ENCODE measurements around the gene C1orf53. TPM values are rescaled to one million over a fixed set of nuclear protein-coding genes. Genes with fewer than 3 reads are reported as not detected.
"Not testable (repeated sequence)": the region's sequence is repeated elsewhere in the genome, so short reads cannot be mapped to it uniquely, and the experiment has no call there.

C1orf53 gene
- total RNA-seq, 1 donor, result not detected

GRCh38 chr1:197920067-197920396 is 17.6 kb downstream of the C1orf53 start:
- no peak for DNase-seq (ENCODE audit: low read depth in 2 of 3, low spot score in 2 of 3)

- DNase-seq (ENCODE audit: low read depth in 2 of 3, low spot score in 2 of 3), result no peak
Observed at GRCh38 chr1:197920414-197921117, 18.1 kb downstream of the C1orf53 start.

GRCh38 chr1:197921235-197922069 is 19.0 kb downstream of the C1orf53 start:
- DNase-seq (ENCODE audit: low read depth in 2 of 3, low spot score in 2 of 3), result no peak

GRCh38 chr1:197922070-197922390 is 19.6 kb downstream of the C1orf53 start:
- no peak for DNase-seq (ENCODE audit: low read depth in 2 of 3, low spot score in 2 of 3)

- no peak for DNase-seq (ENCODE audit: low read depth in 2 of 3, low spot score in 2 of 3)
Observed at GRCh38 chr1:197923038-197923437, 20.6 kb downstream of the C1orf53 start.

- peak in 1 of 3 donors; percentile 76 for DNase-seq (ENCODE audit: low read depth in 2 of 3, low spot score in 2 of 3)
Observed at GRCh38 chr1:197924516-197925123, 22.2 kb downstream of the C1orf53 start.

- DNase-seq (ENCODE audit: low read depth in 2 of 3, low spot score in 2 of 3), result no peak
Observed at GRCh38 chr1:197927908-197928665, 25.7 kb downstream of the C1orf53 start.

- no peak for DNase-seq (ENCODE audit: low read depth in 2 of 3, low spot score in 2 of 3)
Observed at GRCh38 chr1:197928849-197929336, 26.5 kb downstream of the C1orf53 start.

GRCh38 chr1:197933016-197933415 is 30.6 kb downstream of the C1orf53 start:
- no peak for DNase-seq (ENCODE audit: low read depth in 2 of 3, low spot score in 2 of 3)

GRCh38 chr1:197933647-197934046 is 31.2 kb downstream of the C1orf53 start:
- no peak for DNase-seq (ENCODE audit: low read depth in 2 of 3, low spot score in 2 of 3)

GRCh38 chr1:197937381-197937780 is 35.0 kb downstream of the C1orf53 start:
- DNase-seq (ENCODE audit: low read depth in 2 of 3, low spot score in 2 of 3), result no peak

GRCh38 chr1:197937892-197938291 is 35.5 kb downstream of the C1orf53 start:
- no peak for DNase-seq (ENCODE audit: low read depth in 2 of 3, low spot score in 2 of 3)

- DNase-seq (ENCODE audit: low read depth in 2 of 3, low spot score in 2 of 3), result not testable (repeated sequence)
Observed at GRCh38 chr1:197939159-197939980, 36.9 kb downstream of the C1orf53 start.

GRCh38 chr1:197942042-197942441 is 39.6 kb downstream of the C1orf53 start:
- no peak for DNase-seq (ENCODE audit: low read depth in 2 of 3, low spot score in 2 of 3)

- no peak for DNase-seq (ENCODE audit: low read depth in 2 of 3, low spot score in 2 of 3)
Observed at GRCh38 chr1:197944485-197944884, 42.1 kb downstream of the C1orf53 start.

- peak in 1 of 3 donors; percentile 53 for DNase-seq (ENCODE audit: low read depth in 2 of 3, low spot score in 2 of 3)
Observed at GRCh38 chr1:197948926-197949899, 46.8 kb downstream of the C1orf53 start.

- no peak for DNase-seq (ENCODE audit: low read depth in 2 of 3, low spot score in 2 of 3)
Observed at GRCh38 chr1:197951089-197951488, 48.7 kb downstream of the C1orf53 start.

- DNase-seq (ENCODE audit: low read depth in 2 of 3, low spot score in 2 of 3), result no peak
Observed at GRCh38 chr1:197951617-197952175, 49.3 kb downstream of the C1orf53 start.

GRCh38 chr1:197953472-197953871 is 51.0 kb downstream of the C1orf53 start:
- not testable (repeated sequence) for DNase-seq (ENCODE audit: low read depth in 2 of 3, low spot score in 2 of 3)

All from hematopoietic multipotent progenitor cell (in vitro differentiated cells).